22Rv1 (cell line): Measurements from ENCODE around the gene PLEKHA4.

Source experiments
- CTCF ChIP-seq: fragments of 450-650 bp; IDR thresholded peaks from 2 replicates; pipeline ENCODE4 v1.5.1; 2017; ENCODE audit warnings: mild to moderate bottlenecking
- ZFX ChIP-seq: fragments of 450-650 bp; IDR thresholded peaks from 2 replicates; pipeline ENCODE4 v1.6.1; 2017; ENCODE audit warnings: antibody characterized with exemption, borderline replicate concordance

- no peak for TF ChIP-seq CTCF
- TF ChIP-seq ZFX, result no peak
Measured at GRCh38 chr19:48866692-48867091, 1.7 kb downstream of the PLEKHA4 start.
